Mesothelial cell of epicardium (in vitro differentiated cells): Measurements from ENCODE around the gene SPEM1. TPM values are rescaled to one million over a fixed set of nuclear protein-coding genes. Genes with fewer than 3 reads are reported as not detected.
A peak's percentile ranks its signal among the peaks of the same experiment; 100 is the strongest.

ENCODE experiments used
- DNase-seq, 2 experiments: peaks; one replicate each; pipeline ENCODE4 v3.0.0; 2021; ENCODE audit warnings: low spot score in 2 of 2; ENCODE audit not compliant: unreplicated experiment in 2 of 2
- H3K27ac Mint-ChIP-seq: 2 replicates; pipeline ENCODE4 v1.8.0; 2021; ENCODE audit warnings: mixed read lengths
- H3K27me3 Mint-ChIP-seq: 2 replicates; pipeline ENCODE4 v1.8.0; 2021; ENCODE audit warnings: low read depth, mixed read lengths
- H3K36me3 Mint-ChIP-seq: 2 replicates; pipeline ENCODE4 v1.8.0; 2021; ENCODE audit warnings: mixed read lengths
- H3K4me1 Mint-ChIP-seq: 2 replicates; pipeline ENCODE4 v1.8.0; 2021; ENCODE audit warnings: mixed read lengths
- H3K4me3 Mint-ChIP-seq: 2 replicates; pipeline ENCODE4 v1.8.0; 2021; ENCODE audit warnings: mild to moderate bottlenecking, moderate library complexity, mixed read lengths
- H3K9me3 Mint-ChIP-seq: 2 replicates; pipeline ENCODE4 v1.8.0; 2021; ENCODE audit warnings: mixed read lengths
- CTCF ChIP-seq: fragments of 200-600 bp; sonication (generic); IDR thresholded peaks from one replicate; pipeline ENCODE4 v1.5.0; 2021; ENCODE audit warnings: antibody characterized with exemption; ENCODE audit not compliant: unreplicated experiment
- total RNA-seq: library from RNA; stranded (reverse); gene quantifications from 3 replicates; pipeline ENCODE4 v1.2.1, GENCODE V29; 2021

The SPEM1 gene
- total RNA-seq, 1 donor from 2014 or later: 0.38 TPM

DNA sequence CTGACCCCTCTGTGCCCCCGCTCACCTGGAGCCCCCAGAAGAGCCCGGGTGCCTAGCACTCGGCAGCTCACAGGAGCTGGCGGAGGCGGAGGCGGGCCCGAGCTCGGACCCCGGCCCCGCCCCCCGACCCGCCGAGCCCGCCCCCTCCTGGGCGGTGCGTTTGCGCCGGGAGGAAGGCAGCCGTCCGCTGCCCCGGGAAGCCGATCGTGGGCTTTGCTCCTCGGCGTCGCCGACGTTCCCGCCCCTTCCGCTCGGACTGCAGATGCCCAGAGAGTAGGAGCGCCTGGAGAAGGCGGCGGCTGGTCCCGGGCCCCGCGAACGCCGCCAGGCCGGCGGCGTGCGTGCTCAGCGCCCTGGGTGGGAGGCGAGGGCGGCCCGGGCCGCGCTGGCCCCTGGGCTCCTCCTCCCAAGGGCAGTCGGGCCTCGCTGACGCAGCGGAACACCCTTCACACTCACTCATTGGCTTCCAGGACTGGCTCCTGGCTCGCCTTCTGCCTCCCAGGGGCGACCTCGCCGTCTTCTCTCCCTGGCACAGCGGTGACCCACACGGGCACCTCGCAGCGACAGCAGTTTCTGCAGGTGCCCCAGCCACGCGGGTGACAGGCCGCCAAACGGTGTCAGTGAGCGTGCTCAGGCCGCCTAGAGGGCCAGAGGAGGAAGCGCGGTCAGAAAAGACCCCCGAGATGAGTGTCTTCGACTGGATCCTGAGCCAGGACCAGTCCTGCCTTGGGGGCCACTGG is 25.5 kb upstream of the SPEM1 start, which contains the start of gene PLSCR3:
TSS of gene PLSCR3 (minus strand) at position 74 of the 740 bp plus-strand sequence. CDS start 415 bp downstream, outside the sequence.
- no peaks in the 10 kb centered on the region for H3K27me3 Mint-ChIP-seq
- peak within 1 kb of the TSS; percentile 90 for H3K4me3 Mint-ChIP-seq
- peaks cover 12% of the 10 kb centered on the region for H3K4me1 Mint-ChIP-seq
- no peaks in the 10 kb centered on the region for H3K9me3 Mint-ChIP-seq
- peaks cover 17% of the 10 kb centered on the region for H3K36me3 Mint-ChIP-seq
- H3K27ac Mint-ChIP-seq: peak within 1 kb of the TSS; percentile 99
- peak; percentile 49 for TF ChIP-seq CTCF
- peak; percentile 77 to 87 for DNase-seq

DNA sequence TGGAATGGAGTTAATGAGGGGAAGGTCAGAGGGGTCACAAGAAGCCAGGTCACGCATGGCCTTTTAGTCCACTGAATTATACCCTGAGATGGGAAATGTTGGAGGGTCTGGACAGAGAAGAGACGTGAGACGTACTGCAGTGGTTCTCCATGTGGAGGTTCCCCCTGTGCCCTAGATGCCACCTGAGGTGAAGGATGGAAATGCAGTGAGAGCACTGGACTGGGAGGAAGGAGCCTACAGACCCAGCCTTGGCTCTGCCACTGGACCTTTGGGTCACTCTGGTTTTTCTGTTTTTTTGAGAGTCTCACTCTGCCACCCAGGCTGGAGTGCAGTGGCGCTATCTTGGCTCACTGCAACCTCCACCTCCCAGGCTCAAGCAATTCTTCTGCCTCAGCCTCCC is 24.0 kb upstream of the SPEM1 start:
- no peak overlapping the region for H3K4me3 Mint-ChIP-seq

GRCh38 chr17:7398612-7399011 is 21.5 kb upstream of the SPEM1 start:
- no peak for TF ChIP-seq CTCF
- Mint-ChIP-seq H3K27ac (no peak overlapping the region), H3K4me3 (no peak overlapping the region), H3K4me1 (peaks cover 12% of the 10 kb centered on the region), H3K36me3 (peaks cover 6% of the 10 kb centered on the region), H3K27me3 (no peaks in the 10 kb centered on the region), H3K9me3 (no peaks in the 10 kb centered on the region)
- no peak for DNase-seq

More for the DNA sequence above, 24.0 kb upstream of the SPEM1 start:
- Mint-ChIP-seq H3K9me3 (no peaks in the 10 kb centered on the region), H3K4me1 (peaks cover 12% of the 10 kb centered on the region), H3K36me3 (peaks cover 12% of the 10 kb centered on the region), H3K27ac (no peak overlapping the region), H3K27me3 (no peaks in the 10 kb centered on the region)
- TF ChIP-seq CTCF: no peak
- DNase-seq: no peak

DNA sequence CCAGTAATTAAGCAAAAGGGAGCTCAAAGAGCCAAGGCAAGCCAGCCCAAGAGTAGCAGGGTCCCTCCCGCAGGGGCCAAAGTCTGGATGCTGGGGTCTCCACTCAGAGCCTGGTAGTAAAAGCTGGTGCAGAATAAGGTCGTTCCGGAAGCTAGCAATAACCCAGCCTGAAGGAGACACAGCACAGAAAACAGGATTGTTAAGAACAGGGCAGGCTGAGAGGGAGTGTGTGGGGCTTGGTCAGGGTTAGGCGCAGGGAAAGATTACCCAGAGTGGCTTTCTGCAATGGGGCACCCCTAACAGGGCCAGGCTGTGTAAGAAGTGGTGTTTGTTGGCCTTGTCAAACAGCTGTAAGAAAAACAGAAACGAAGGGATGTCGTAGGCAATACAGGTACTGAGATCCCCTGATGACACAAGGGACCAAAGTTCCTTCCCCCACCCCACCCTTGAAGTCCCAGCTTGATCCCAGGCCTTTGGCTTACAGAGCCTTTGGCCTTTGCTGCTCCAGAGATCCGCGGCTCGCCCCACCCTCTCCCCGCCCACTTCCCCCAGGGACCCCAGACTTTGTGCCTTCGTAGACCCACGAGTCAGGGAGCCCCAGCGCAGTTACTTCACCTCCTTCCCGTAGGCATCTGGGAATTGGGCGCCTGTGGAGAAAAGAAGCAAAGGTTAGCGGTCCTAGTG is 16.9 kb upstream of the SPEM1 start:
- H3K36me3 Mint-ChIP-seq: peaks cover 6% of the 10 kb centered on the region
- no peak for TF ChIP-seq CTCF
- H3K27ac Mint-ChIP-seq: peak overlapping the region; percentile 91
- H3K4me1 Mint-ChIP-seq: peaks cover 23% of the 10 kb centered on the region
- no peaks in the 10 kb centered on the region for H3K27me3 Mint-ChIP-seq
- DNase-seq: no peak
- H3K9me3 Mint-ChIP-seq: no peaks in the 10 kb centered on the region
- H3K4me3 Mint-ChIP-seq: peak overlapping the region; percentile 87

GRCh38 chr17:7403727-7403976 is 16.5 kb upstream of the SPEM1 start:
- Mint-ChIP-seq H3K27ac (peak overlapping the region; percentile 91), H3K27me3 (no peaks in the 10 kb centered on the region), H3K36me3 (peaks cover 6% of the 10 kb centered on the region), H3K9me3 (no peaks in the 10 kb centered on the region), H3K4me1 (peaks cover 23% of the 10 kb centered on the region), H3K4me3 (peak overlapping the region; percentile 87)
- no peak for TF ChIP-seq CTCF
- no peak for DNase-seq
